SIG-M5 (cell line): ENCODE results near the gene DENND1B.

Source experiments
- DNase-seq: peaks from one replicate; lab custom pipeline; 2025; lab: John Stamatoyannopoulos, UW

DENND1B gene, protein sequence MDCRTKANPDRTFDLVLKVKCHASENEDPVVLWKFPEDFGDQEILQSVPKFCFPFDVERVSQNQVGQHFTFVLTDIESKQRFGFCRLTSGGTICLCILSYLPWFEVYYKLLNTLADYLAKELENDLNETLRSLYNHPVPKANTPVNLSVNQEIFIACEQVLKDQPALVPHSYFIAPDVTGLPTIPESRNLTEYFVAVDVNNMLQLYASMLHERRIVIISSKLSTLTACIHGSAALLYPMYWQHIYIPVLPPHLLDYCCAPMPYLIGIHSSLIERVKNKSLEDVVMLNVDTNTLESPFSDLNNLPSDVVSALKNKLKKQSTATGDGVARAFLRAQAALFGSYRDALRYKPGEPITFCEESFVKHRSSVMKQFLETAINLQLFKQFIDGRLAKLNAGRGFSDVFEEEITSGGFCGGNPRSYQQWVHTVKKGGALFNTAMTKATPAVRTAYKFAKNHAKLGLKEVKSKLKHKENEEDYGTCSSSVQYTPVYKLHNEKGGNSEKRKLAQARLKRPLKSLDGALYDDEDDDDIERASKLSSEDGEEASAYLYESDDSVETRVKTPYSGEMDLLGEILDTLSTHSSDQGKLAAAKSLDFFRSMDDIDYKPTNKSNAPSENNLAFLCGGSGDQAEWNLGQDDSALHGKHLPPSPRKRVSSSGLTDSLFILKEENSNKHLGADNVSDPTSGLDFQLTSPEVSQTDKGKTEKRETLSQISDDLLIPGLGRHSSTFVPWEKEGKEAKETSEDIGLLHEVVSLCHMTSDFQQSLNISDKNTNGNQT

DNA sequence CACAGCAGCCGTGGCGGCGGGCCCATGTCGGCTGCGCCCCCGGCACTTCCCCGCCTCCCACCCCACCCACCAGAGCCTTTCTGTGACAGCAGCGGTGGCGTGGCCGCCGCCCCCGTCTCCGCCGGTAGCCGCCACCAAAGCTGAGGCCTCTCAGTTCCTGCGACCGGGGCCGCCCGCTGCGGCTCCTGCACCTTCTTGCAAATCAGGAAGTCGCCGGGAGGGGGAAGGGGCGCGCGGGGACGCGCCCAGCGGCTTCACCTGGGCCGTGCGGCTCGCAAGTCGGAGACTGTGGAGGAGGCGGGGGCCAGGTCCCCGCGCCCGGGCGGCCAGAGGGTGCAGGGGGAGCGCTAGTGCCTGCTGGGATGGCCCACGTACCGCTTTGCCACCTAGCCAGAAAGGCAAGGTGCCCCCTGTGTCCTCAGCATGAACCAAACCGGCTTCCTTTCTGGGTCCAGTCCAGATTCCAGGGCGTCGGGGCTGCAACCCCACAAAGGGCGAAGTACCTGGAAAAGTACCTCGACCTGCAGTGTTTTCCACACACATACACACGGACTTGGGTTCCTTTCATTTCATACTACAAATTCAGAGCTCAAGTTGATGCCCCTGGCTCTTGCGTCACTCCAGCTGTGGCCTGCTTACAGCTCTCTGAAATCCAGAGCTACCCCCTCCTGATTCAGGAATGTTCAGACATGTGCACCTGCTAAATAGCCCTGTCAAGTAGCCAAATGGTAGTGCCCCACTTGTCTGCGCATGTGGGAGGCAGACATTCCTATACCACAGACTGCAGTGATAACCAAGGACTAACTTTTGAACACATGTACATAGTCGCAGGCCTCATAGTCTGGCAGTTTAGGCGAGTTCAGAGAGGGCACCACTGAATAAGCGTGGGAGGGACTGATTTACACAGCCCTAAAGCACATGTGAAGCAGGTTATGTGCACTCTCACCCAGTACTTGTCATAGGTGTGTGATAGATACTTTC, at the start of gene DENND1B:
TSS of gene DENND1B (minus strand) at position 199 of the 981 bp plus-strand sequence. CDS start 325 bp downstream, outside the sequence.
- peak; percentile 68 for DNase-seq

DNA sequence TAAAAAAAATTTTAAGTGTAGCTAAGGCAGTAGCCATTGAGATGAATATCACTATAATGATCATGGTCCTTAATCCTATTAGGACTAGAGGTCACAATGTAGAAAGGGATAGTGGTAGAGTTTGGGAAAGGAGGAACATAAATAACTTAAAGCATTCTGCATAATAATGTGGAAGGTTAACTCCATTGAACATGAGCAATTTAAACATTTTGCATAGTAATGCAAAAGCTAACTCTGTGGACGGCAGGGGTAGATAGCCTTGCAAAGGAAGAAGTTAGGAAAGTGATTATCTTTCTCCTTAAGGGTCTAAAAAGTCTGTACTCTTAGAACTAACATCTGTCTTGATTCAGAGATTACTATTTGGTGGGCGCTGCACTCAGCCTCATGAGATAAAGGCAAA, 39.0 kb upstream of the DENND1B start:
- DNase-seq: no peak

DNA sequence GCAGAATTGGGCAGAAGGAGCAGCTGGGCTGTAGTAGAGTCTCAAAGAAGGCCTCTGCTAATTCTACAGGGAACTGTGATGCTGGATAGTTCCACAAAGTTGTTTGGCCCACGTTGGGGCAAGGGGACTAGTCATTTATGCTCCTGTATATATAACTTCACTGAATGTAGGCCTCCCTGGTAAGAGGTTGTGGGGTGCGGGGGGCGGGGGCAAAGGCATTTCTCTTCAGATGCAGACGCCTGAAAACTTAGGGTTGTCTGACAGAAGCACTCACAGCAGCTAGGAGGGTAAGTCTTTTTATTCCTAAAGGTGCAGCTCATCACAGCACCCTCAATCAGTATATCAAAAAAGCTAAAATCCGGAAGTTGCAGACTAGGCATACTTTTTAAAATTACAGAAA, 38.5 kb upstream of the DENND1B start:
- no peak for DNase-seq

DNA sequence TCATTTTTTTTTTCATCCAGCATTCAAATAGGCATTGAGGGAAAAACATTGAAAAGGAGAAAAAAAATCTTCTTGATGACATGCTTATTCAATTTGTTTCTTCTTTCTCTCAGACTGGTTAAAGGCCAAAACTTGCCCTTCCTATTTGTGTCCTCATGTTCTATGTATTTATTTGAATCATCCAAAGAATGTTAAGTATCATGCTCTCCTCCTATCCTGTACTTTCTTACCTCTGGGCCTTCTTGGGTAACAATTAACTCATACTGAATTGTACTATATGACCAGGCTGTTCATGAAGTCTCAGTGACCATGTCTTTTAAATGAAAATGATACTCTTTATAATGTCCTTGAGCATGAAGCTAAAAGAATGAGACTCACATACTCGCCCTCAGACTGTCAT, 36.5 kb upstream of the DENND1B start:
- no peak for DNase-seq

DNA sequence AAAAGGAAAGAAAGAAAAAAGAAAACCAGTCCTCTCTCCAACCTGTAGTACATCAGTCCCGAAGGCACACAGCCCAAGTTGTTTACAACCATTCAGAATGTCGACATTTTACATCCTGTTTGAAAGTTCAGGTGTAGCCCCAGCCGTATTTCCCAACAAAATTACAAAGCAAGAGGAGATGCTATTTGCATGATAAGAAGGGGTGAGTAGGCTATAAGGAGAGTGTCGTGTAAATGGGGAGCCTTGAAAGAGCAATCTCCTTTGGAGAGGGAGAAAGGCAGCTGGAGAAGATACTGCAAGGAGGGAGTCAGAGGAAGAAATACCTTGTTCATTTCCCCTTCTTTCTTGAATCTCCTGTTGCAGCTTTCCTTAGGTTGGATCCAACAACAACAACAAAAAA, 35.5 kb upstream of the DENND1B start:
- DNase-seq: no peak

DNA sequence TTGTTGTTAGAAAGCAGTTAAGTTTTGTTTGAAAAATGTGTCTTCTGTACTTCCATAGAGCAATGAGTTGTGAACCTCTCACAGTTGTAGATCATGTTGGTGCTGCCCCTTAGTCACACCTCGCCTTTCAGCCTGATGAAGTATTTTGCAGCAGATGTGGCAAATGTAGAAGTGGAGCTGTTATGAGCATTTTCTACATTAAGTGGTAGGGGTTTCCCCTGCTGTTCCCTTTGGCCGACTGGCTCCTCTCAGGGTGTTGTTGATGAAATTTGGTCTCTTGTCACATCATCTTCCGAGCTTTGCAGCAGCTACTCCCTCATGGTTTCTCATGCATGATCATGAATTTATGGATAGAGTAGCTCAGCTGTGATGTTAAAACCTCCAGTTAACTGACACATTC, 33.6 kb upstream of the DENND1B start:
- no peak for DNase-seq

DNA sequence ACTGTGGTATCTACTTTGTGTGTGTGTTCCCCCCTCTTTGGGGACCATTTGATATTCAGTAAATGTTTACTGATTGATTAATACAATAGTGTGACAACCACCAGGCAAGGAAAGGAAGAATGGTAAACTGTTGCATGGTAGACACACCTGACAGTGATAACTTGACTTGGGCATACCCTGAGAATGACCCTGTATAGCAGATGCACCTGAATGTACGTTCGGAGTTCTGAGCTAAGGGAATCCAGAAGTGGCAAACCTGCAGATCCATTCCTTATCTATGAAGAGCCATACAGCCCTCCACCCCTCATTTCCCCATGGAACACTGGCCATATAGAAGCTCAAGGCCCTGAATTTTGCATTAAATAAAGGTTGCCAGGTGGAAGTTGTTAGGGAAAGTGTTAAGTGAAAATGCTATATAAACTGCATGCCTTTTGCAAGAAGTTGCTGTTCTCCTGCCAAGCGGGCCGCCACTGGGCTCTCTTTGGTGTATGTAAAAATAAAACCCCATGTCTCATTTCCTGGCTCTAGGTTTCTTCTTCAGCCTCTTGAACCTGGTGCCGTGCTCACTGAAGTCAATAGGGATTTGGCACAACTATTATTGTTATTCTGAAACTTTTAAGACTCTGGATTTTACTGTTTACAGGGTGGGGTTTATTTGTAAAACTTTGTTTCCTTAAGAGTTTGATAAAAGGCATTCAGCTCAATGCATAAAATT, 32.6 kb upstream of the DENND1B start:
- DNase-seq: no peak

DNA sequence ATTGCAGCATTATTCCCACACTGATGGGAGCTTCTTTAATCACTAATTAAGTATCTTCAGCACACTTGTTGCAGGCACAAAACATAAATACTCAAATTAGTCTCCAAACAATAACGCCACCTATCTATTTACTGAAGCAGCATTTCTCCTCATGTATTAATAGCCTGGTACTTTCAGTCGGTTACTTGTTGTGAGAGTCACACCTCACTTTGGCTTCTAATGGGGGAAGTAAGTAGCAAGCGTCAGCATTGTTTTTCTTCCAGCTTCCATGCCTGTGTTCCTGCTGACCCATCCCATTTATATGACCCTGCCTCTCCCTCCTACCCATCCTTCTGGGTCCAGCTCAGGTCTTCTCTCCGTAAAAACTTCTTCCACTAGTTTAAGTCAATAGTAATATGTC, 31.9 kb upstream of the DENND1B start:
- no peak for DNase-seq

DNA sequence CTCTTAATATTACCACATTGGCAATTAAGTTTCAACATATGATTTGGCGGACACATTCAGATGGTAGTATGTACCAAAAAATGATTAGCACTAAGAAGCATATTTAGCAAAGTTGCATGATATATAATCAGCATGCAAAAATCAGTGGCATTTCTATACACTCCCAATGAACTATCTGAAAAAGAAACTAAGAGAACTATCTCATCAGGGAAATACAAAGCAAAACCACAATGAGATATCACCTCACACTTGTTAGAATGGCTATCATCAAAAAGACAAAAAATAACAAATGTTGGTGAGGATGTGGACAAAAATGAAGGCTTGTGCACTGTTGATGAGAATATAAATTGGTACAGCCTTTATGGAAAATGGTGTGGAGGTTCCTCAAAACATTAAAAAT, 31.4 kb upstream of the DENND1B start:
- no peak for DNase-seq

DNA sequence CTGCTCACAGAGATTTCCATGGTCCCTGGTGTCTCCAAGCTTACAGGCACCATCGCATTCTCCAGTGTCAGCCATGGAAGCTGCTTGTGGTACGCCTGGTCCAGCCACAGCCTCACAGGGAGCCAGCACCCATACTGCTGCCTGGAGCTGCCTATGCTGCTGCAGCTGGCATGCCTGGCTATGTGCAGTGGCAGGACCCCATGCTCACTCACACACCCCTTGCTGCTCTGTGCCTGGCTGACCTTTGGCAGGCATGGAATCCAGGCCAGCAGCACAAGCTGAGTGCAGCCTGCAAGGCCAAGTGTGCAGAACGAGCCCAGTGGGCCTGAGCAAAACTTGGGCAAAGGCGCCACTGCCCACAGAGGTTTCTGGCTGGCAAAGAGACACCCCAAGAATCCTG, 26.4 kb upstream of the DENND1B start:
- DNase-seq: no peak

DNA sequence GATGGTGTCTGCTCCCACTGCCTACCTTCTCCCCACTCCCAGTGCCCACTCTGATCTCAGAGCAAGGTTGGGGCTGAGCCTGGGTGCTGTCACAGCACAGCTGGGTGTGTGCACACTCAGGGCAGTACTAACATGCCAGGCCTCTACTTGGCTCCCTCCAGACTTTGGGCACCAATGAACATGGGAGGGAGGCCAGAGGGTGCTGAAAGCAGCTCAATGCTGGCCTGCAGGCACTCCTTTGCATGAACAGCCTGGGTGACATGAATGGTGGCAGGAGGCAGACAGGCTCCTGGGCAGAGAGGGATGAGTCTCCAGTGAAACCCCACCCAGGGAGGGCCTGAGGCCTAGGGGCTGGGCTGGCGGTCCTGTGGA, 25.8 kb upstream of the DENND1B start:
- no peak for DNase-seq

DNA sequence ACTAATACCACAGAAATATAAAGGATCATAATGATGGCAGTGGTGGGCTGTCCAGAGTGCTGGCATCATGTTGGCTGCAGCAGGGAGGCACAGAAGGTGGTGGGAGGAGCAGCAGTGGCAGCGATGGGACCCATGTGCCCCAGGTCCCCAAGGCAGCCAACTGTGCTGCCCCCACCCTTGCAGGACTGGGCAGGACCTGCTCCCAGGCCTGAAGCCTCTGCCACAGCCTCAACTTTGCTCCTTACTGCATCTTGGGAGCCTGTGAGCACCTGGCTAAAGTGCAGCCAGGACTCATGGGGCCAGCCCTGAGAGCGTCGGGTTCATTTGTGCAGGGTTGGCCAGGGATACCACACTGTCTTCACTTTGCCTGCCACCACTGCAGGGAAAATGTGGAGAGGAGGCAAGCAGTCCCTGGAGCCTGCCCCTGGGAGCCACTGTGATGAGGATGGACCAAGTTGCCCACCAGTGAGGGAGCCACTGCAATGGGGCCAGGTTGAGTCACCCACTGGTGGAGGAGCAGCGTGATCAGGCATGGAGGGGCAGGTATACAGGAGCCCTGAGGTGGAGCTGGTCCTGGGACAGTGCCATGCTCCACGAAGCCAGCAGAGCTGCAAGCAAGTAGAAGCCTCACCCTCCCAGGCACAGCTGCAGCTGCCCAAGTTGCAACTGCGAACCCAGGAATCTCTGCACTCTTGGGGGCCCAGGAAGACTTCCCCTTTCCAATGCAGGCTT, 25.3 kb upstream of the DENND1B start:
- no peak for DNase-seq

DNA sequence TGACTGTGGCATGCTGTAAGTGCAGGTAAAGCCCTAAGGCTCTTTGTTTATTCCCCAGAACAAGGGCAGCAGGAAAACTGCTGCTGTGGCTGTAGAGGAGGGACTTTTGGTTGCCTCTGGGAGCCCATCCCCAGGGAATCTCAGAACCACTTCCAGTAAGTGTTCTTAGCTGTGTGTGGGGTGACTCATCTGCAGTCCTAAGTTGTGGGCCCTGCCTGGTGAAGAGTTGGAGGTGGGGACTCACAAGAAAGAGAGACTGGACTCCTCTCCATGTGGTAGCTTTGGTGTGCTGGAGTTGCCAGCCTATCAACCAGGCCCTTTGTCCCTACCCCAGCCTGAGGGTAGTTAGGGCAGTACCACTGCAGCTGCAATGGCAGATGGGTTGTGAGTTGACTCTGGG, 24.0 kb upstream of the DENND1B start:
- no peak for DNase-seq

DNA sequence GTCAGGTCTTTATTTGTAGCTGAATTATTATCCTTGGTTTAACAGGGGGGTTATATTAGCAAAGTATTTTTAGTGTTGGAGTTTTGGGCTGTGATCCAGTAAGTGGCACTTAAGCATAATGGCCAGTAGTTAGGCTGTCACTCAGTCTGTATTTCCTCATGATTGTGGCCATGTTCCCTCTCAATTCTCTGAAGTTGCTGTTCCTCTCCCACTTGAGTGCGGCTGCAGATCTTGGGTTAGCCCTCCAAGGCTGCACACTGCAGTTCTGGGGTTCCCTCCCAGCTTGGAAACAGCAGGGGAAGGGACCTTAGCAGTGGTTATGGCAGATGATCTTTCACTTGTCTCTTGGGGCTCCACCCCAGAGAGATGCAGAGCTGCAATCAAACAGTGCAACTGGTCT, 23.2 kb upstream of the DENND1B start:
- DNase-seq: no peak

DNA sequence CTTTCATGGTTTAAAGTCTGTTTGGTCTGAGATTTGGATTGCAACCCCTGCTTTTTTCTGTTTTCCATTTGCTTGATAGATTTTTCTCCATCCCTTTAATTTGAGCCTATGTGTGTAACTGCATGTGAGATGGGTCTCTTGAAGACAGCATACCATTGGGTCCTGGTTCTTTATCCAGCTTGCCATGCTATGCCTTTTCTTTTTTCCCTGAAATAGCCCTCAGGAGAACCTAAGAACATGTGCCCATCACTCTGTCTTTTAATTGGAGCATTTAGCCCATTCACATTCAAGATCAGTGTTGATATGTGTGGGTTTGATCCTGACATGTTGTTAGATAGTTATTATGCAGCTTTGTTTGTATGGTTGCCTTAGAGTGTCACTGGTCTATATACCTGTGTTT, 21.7 kb upstream of the DENND1B start:
- DNase-seq: no peak

DNA sequence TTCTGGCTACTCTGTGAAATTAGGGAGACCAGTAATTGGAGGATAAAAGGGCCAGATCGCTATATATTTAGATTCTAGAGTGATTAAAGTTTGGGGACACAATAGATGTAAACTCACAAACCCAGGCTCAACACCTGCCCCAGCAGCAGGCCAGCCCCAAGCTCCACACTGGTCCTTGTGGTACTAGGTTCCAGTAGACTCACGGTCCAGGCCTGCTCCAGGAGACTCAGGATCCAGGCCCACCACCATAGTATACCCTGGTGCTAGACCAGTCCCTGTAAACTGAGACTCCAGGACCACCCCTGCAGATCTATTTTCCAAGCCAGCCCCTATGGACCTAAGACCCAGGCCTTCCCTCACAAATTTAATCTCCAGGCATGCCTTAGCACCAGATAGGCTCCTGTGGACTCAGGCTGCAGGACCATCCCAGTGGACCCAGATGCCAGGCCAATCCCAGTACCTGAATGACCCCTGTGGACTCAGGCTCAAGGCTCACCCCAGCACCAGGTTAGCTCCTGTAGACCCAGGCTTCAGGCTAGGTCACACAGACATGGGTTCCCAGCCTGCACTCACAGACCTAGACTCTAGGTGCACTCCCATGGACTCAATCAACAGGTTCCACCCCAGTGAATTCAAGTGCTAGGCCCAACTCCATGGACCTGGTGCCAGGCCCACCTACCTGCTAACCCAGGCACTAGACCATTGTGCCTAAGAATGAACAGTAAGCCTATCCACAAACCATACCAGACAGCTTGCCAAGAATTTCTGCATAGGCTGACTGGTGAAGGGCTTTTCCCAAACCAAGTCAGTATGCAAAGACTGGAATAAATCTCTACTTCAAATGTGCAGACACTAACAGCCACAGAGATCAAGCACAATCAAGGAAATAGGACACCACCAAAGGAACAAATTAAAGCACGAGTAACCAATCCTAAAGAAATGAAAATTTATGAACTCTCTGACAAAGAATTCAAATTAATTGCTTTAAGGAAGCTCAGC, 13.8 kb upstream of the DENND1B start:
- no peak for DNase-seq

DNA sequence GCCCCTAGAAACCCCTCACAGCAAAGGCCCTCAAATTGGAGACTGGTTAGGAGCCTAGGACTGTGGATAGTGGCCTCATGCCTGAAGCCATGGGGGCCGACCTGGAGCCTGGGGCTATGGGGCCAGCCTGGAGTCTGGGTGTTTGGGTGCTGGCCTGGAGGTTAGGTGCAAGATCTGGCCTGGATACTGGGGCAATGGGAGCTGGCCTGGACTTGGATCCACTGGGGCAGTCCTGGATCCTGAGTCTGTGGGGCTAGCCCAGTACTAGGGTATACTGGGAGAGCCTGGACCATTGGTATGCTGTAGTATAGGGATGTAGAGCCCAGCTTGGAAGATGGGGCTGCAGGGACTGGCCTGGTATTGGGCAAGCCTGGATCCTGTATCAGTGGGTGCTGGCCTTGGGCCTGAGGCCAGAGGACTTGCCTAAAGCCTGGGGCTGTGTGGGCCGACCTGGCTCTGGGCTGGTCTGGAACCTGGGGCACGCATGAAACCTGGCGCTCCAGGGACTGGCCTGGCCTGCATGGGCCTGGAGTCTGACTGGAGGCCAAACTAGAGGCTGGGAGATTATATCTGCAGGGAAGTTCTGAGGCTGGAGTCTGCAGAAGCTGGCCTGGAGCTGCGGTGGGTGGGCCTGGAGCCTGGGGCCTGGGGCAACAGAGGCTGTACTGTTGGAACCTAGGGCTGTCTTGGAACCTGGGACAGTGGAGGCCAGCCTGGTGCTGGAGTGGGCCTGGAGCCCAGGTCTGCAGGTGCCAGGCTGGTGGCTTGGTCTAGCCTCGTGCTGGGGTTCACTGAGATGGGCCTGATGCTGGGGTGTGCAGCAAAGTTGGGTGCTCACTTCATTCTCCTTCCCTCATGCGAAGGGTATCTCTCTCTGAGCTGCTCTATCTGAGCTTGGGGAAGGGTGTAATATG, 12.6 kb upstream of the DENND1B start:
- DNase-seq: no peak

DNA sequence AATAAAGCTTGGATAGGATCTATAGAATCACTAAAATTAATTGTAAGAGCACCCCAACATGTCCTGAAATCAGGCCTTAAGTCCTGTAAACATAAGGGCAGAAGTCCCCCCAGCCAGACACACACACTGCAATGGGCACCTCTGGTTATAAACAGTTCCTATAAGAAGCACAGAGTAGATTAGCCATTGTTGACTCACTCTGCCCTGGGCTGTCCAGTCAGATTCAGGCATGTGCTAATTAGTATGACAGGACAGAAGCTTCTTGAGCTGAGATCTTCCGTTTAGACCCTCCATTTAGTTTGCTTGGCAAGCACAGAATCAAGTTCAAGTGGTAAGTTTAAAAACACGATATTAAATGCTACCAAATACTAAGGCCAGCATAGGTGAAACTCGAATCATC, 11.8 kb upstream of the DENND1B start:
- DNase-seq: no peak

DNA sequence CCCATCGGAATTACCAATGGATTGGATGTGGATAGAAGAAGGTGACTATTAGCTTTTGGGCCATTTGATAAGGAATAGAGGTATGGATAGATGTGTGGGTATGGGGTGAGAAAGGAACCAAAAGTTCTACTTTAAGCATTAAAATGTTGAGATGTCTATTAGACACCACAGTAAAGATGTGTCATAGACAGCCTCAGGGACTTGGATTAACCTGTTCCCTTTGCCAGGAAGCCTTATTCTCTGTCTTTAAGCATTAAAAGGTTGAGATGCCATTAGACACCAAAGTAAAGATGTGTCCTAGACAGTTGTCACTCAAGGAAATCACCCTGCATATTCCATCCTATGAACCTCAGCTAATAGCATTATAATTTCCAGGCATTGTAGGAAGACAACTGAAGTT, 11.0 kb upstream of the DENND1B start:
- no peak for DNase-seq
